Fibroblast of lung (primary cell): ENCODE results near the gene ZC3HAV1.

Source experiments
- CTCF ChIP-seq, 2 donors: IDR thresholded peaks in 1 of 2; conservative IDR thresholded peaks in 1 of 2; 1 replicate in 1 of 2; 2 replicates in 1 of 2; pipeline ENCODE4 v1.5.1; 2011 to 2012; ENCODE audit warnings: low read length in 2 of 2, control low read depth in 1 of 2, inconsistent platforms in 1 of 2, low read depth in 1 of 2, mild to moderate bottlenecking in 1 of 2
- EZH2 ChIP-seq: IDR thresholded peaks from 2 replicates; pipeline ENCODE4 v1.5.1; 2012; ENCODE audit warnings: low read length, control low read depth, mild to moderate bottlenecking; ENCODE audit errors: missing control alignments

GRCh38 chr7:139111147-139111546, 1.6 kb upstream of the ZC3HAV1 start:
- no peak for TF ChIP-seq CTCF (conservative IDR thresholded peaks at IDR 0.05 in 1 of 2, IDR thresholded peaks at IDR 0.05 in 1 of 2; ENCODE audit: low read depth in 1 of 2, low read length in 2 of 2)
- no peak for TF ChIP-seq EZH2
